PC-3 (cell line): ENCODE data around the gene DLG4.

Experiments
- EZH2 ChIP-seq: fragments of 300-600 bp; sonication (generic); IDR thresholded peaks from one replicate; pipeline ENCODE4 v1.6.1; 2017; ENCODE audit warnings: antibody characterized with exemption, mild to moderate bottlenecking, low read length; ENCODE audit not compliant: unreplicated experiment
- EZH2phosphoT487 ChIP-seq: fragments of 300-600 bp; sonication (generic); IDR thresholded peaks from 2 replicates; pipeline ENCODE4 v1.6.1; 2018; ENCODE audit warnings: mild to moderate bottlenecking, antibody characterized with exemption, low read length, borderline replicate concordance

DNA sequence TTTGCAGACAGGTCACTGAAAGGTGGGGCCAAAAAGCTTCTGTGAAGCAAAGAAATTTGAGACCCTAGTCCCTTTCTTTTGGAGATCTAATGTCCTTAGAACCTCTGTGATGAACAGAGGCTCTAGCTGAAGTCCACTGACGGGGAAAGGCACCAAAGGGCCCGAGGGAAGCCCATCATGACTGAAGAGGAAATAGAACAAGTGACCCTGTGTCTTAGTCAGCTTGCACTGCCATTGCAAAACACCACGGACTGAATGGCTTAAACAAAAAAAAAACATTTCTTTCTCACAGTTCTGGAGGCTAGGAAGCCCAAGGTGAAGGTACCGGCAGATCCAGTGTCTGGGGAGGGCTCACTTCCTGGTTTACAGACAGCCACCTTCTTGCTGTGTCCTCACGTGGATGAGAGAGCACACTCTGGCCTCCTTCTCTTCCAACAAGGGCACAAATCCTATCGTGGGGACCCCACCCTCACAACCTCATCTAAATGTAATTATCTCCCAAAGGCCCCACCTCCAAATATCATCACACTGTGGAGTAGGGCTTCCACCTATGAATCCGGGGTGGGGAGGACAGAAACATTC lies 80.7 kb downstream of the DLG4 start:
- TF ChIP-seq EZH2phosphoT487 (no peak), EZH2 (no peak)
